GM23338 (cell line): ENCODE measurements around the gene GSS. TPM values are rescaled to one million over a fixed set of nuclear protein-coding genes. Genes with fewer than 3 reads are reported as not detected.

Source experiments
- ATAC-seq: fragments of 200-7000 bp; cut with Tn5 transposase; 3 replicates; pipeline ENCODE4 v1.9.1; 2020
- DNase-seq: peaks from one replicate; pipeline ENCODE4 v3.0.0-alpha.2; 2015; ENCODE audit warnings: low spot score
- H2AFZ ChIP-seq: fragments of 200-600 bp; sonication (generic); 2 replicates; pipeline ENCODE4 v1.8.0; 2016; ENCODE audit warnings: antibody characterized with exemption, mild to moderate bottlenecking, moderate library complexity
- H3F3A ChIP-seq: fragments of 200-600 bp; sonication (generic); replicated peaks from 2 replicates; pipeline ENCODE4 v1.8.0; 2017; ENCODE audit warnings: antibody characterized with exemption, mixed run types, low read depth
- H3K27ac ChIP-seq: fragments of 200-600 bp; sonication (generic); 2 replicates; pipeline ENCODE4 v1.6.1; 2016; ENCODE audit warnings: low read depth
- H3K27me3 ChIP-seq: fragments of 200-600 bp; sonication (generic); 2 replicates; pipeline ENCODE4 v1.8.0; 2016; ENCODE audit warnings: mild to moderate bottlenecking, mixed run types, moderate library complexity; ENCODE audit not compliant: insufficient read depth
- H3K36me3 ChIP-seq: fragments of 200-600 bp; sonication (generic); 2 replicates; pipeline ENCODE4 v1.8.0; 2016; ENCODE audit warnings: mild to moderate bottlenecking; ENCODE audit not compliant: insufficient read depth
- H3K4me1 ChIP-seq: fragments of 200-600 bp; sonication (generic); 2 replicates; pipeline ENCODE4 v1.8.0; 2016; ENCODE audit warnings: mild to moderate bottlenecking, moderate library complexity; ENCODE audit not compliant: insufficient read depth
- H3K4me2 ChIP-seq: fragments of 200-600 bp; sonication (generic); 2 replicates; pipeline ENCODE4 v1.7.1; 2017; ENCODE audit warnings: mixed run types
- H3K4me3 ChIP-seq: fragments of 200-600 bp; sonication (generic); 2 replicates; pipeline ENCODE4 v1.6.1; 2016; ENCODE audit warnings: mixed run types
- H3K79me2 ChIP-seq: fragments of 200-600 bp; sonication (generic); replicated peaks from 2 replicates; pipeline ENCODE4 v1.8.0; 2017; ENCODE audit warnings: mild to moderate bottlenecking; ENCODE audit not compliant: insufficient read depth
- H3K9me2 ChIP-seq: fragments of 200-600 bp; sonication (generic); 2 replicates; pipeline ENCODE4 v1.8.0; 2017; ENCODE audit not compliant: insufficient read depth
- H4K20me1 ChIP-seq: fragments of 200-600 bp; sonication (generic); replicated peaks from 2 replicates; pipeline ENCODE4 v1.8.0; 2017; ENCODE audit warnings: mild to moderate bottlenecking; ENCODE audit not compliant: insufficient read depth
- H3K27ac Mint-ChIP-seq: 2 replicates; pipeline ENCODE4 v1.8.0; 2020; ENCODE audit warnings: inconsistent platforms, mild to moderate bottlenecking, moderate library complexity, mixed read lengths
- H3K27me3 Mint-ChIP-seq: 3 replicates; pipeline ENCODE4 v1.8.0; 2022; ENCODE audit warnings: low read depth, mild to moderate bottlenecking, moderate library complexity, mixed read lengths, inconsistent platforms; ENCODE audit not compliant: insufficient read depth, poor library complexity
- H3K36me3 Mint-ChIP-seq: 3 replicates; pipeline ENCODE4 v1.8.0; 2021; ENCODE audit warnings: low read depth, mild to moderate bottlenecking, inconsistent platforms, moderate library complexity, mixed read lengths
- H3K4me1 Mint-ChIP-seq: 3 replicates; pipeline ENCODE4 v1.8.0; 2020; ENCODE audit warnings: mild to moderate bottlenecking, inconsistent platforms, mixed read lengths
- H3K4me3 Mint-ChIP-seq: 3 replicates; pipeline ENCODE4 v1.8.0; 2021; ENCODE audit warnings: moderate library complexity, mild to moderate bottlenecking, inconsistent platforms, mixed read lengths
- H3K9me3 Mint-ChIP-seq: 3 replicates; pipeline ENCODE4 v1.8.0; 2020; ENCODE audit warnings: moderate library complexity, mild to moderate bottlenecking, inconsistent platforms, mixed read lengths
- CREB1 ChIP-seq: fragments of 250-450 bp; sonication (Bioruptor Pico); IDR thresholded peaks from 2 replicates; pipeline ENCODE4 v1.5.0; 2020; ENCODE audit warnings: low read depth, mild to moderate bottlenecking, moderate library complexity
- EZH2 ChIP-seq: fragments of 200-600 bp; sonication (generic); IDR thresholded peaks from one replicate; pipeline ENCODE4 v1.8.0; 2017; ENCODE audit warnings: antibody characterized with exemption, mild to moderate bottlenecking, low read depth; ENCODE audit not compliant: unreplicated experiment
- EZH2phosphoT487 ChIP-seq: fragments of 200-600 bp; sonication (generic); IDR thresholded peaks from one replicate; pipeline ENCODE4 v1.8.1; 2018; ENCODE audit warnings: antibody characterized with exemption; ENCODE audit not compliant: unreplicated experiment
- JUNB ChIP-seq: IDR thresholded peaks from one replicate; pipeline ENCODE4 v1.6.1; 2016; ENCODE audit warnings: antibody characterized with exemption; ENCODE audit not compliant: unreplicated experiment
- NANOG ChIP-seq: IDR thresholded peaks from 2 replicates; pipeline ENCODE4 v1.6.1; 2016; ENCODE audit warnings: antibody characterized with exemption, borderline replicate concordance
- POLR2AphosphoS5 ChIP-seq: IDR thresholded peaks from 2 replicates; pipeline ENCODE4 v1.6.1; 2016; ENCODE audit warnings: antibody characterized with exemption, low read depth
- ZNF331 ChIP-seq: fragments of 250-450 bp; sonication (Bioruptor Pico); IDR thresholded peaks from 2 replicates; pipeline ENCODE4 v1.5.0; 2020; ENCODE audit warnings: low read depth, mild to moderate bottlenecking, moderate library complexity
- polyA plus RNA-seq: library from polyadenylated mRNA; unstranded; fragments of >200 nt; fragmentation: Nextera tagmentation; extraction: Ambion mirVana; gene quantifications from 2 replicates; pipeline ENCODE4 v1.2.1, GENCODE V29; 2016
- total RNA-seq: library from RNA; depleted of rRNA; stranded (reverse); fragments of >200 nt; shearing (Covaris generic); gene quantifications from 2 replicates; pipeline ENCODE4 v1.2.3, GENCODE V29; 2014
- TF ChIP-seq, protein P1 (sequence below), 2 experiments: fragments of 200-600 bp in 1 of 2; sonication (generic) in 1 of 2; conservative IDR thresholded peaks; 2 replicates each; pipeline versions ENCODE4 v1.5.1 to v1.6.1; 2016 to 2017; ENCODE audit warnings: antibody characterized with exemption in 2 of 2, low read depth in 2 of 2, mild to moderate bottlenecking in 2 of 2, moderate library complexity in 1 of 2
- TF ChIP-seq, protein P2 (sequence below): IDR thresholded peaks from 2 replicates; pipeline ENCODE4 v1.6.1; 2016; ENCODE audit warnings: antibody characterized with exemption
- TF ChIP-seq, protein P3 (sequence below): IDR thresholded peaks from one replicate; pipeline ENCODE4 v1.6.1; 2018; ENCODE audit warnings: antibody characterized with exemption; ENCODE audit not compliant: unreplicated experiment

Gene GSS
- total and polyA plus RNA-seq, 2 experiments from 2014 or later: 34.0 to 63.3 TPM

DNA sequence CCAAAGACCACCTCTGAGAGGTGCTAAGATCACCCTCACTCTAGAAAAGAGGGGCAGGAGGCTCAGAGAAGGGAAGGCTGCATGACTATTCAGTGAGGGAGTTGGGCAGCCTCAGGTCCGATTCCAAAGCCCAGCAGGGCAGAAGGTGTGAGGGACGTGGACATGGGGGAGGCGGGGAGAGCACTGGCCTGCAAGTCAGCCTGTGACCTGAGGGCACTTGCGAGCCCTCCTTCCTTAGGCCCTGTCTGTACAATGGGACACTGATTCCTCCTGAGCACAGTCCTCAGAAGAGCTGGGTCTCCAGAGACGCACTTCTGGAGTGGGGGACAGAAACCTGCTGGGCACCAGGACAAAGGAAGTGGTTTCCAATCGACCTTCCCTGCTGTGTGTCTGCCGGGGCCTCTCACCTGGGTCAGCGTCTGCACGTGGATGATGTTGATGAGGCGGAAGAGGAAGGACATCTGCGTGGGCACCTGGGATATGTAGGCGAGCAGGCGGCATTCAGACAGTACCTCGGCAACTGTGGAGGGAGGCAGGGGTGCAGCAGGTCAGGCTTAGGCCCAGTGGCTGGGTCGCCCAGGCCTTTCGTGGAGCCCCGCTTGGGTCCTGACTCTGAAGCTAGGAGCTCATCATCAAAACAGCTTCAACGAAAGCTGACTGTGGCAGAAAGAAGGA lies 48.6 kb upstream of the GSS start:
- H3K36me3 Mint-ChIP-seq: peaks cover 62% of the 10 kb centered on the region
- H3F3A ChIP-seq: no peaks in the 10 kb centered on the region
- H3K4me3 ChIP-seq: no peak overlapping the region
- no peaks in the 10 kb centered on the region for H3K9me2 ChIP-seq
- no peaks in the 10 kb centered on the region for H3K27me3 ChIP-seq
- no peak overlapping the region for H3K4me3 Mint-ChIP-seq
- no peak overlapping the region; the same call in 1 of the 2 replicates for H3K27ac Mint-ChIP-seq
- H3K4me1 Mint-ChIP-seq: peaks cover 2% of the 10 kb centered on the region; the same call in 2 of the 3 replicates
- H3K9me3 Mint-ChIP-seq: no peaks in the 10 kb centered on the region
- H3K4me2 ChIP-seq: no peak overlapping the region
- no peaks in the 10 kb centered on the region for H3K79me2 ChIP-seq
- peaks cover 15% of the 10 kb centered on the region for H3K36me3 ChIP-seq
- H3K27me3 Mint-ChIP-seq: peaks cover 15% of the 10 kb centered on the region
- H2AFZ ChIP-seq: no peak overlapping the region
- H4K20me1 ChIP-seq: peaks cover 2% of the 10 kb centered on the region; the same call in 1 of the 2 replicates
- no peaks in the 10 kb centered on the region for H3K4me1 ChIP-seq
- DNase-seq (no peak), ATAC-seq (no peak)
- no peak overlapping the region for H3K27ac ChIP-seq
- no peak for TF ChIP-seq EZH2
- no peak for TF ChIP-seq EZH2phosphoT487
- TF ChIP-seq CREB1: no peak
- TF ChIP-seq, protein P1, sequence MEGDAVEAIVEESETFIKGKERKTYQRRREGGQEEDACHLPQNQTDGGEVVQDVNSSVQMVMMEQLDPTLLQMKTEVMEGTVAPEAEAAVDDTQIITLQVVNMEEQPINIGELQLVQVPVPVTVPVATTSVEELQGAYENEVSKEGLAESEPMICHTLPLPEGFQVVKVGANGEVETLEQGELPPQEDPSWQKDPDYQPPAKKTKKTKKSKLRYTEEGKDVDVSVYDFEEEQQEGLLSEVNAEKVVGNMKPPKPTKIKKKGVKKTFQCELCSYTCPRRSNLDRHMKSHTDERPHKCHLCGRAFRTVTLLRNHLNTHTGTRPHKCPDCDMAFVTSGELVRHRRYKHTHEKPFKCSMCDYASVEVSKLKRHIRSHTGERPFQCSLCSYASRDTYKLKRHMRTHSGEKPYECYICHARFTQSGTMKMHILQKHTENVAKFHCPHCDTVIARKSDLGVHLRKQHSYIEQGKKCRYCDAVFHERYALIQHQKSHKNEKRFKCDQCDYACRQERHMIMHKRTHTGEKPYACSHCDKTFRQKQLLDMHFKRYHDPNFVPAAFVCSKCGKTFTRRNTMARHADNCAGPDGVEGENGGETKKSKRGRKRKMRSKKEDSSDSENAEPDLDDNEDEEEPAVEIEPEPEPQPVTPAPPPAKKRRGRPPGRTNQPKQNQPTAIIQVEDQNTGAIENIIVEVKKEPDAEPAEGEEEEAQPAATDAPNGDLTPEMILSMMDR (conservative IDR thresholded peaks at IDR 0.05; ENCODE audit: low read depth in 2 of 2): no peak
- TF ChIP-seq POLR2AphosphoS5: no peak

DNA sequence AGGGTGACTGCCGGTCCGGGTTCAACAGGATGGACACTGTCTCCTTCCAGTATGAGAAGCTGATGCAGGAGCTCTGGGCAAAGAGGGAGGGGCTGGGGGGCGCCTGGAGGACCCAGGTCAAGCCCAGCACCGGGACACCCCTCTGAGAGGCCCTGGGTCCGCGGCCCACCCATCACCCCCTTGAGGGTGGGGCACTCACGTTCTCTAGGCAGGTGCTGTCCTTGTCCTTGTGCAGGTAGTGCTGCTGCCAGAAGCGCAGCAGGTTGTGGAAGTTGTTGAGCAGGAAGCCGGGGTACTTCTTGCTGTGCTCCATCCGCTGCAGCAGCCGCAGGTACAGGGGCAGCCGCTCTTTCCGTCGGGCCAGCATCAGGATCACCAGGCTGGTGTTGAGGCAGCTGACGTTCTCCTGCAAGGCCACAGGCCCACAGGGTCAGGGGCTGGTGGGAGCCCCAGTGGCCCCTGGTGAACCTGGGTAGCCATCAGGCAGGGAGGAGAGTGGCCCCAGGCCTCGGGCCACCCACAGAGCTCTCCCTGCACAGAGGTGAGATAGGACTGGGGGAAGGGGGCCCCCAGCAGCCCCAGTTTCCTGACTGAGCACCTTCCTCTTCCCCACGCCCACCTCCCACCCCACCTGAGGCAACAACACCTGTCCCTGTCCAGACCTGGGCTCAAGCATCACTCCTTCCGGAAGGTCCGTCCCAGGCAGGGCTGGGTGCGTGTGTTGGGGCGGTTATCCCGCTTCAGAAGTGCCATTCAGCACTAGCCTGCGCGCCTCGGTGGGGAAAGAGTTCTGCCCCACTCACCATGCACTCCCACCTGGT lies 47.8 kb upstream of the GSS start:
- H2AFZ ChIP-seq: no peak overlapping the region
- H4K20me1 ChIP-seq: peaks cover 2% of the 10 kb centered on the region; the same call in 1 of the 2 replicates
- H3K9me3 Mint-ChIP-seq: no peaks in the 10 kb centered on the region
- H3K4me2 ChIP-seq: no peak overlapping the region
- H3K79me2 ChIP-seq: no peaks in the 10 kb centered on the region
- no peak overlapping the region for H3K27ac Mint-ChIP-seq
- no peaks in the 10 kb centered on the region for H3K9me2 ChIP-seq
- H3K36me3 Mint-ChIP-seq: peaks cover 59% of the 10 kb centered on the region
- peaks cover 5% of the 10 kb centered on the region; the same call in 2 of the 3 replicates for H3K4me1 Mint-ChIP-seq
- no peak overlapping the region for H3K4me3 Mint-ChIP-seq
- ATAC-seq (no peak), DNase-seq (no peak)
- no peak overlapping the region for H3K4me3 ChIP-seq
- peaks cover 15% of the 10 kb centered on the region for H3K36me3 ChIP-seq
- peaks cover 11% of the 10 kb centered on the region for H3K27me3 Mint-ChIP-seq
- H3K27me3 ChIP-seq: no peaks in the 10 kb centered on the region
- no peaks in the 10 kb centered on the region for H3K4me1 ChIP-seq
- H3F3A ChIP-seq: 0 out of 2 replicates have a peak, but pooled peaks cover 5% of the 10 kb centered on the region
- no peak overlapping the region for H3K27ac ChIP-seq
- TF ChIP-seq, protein P2, sequence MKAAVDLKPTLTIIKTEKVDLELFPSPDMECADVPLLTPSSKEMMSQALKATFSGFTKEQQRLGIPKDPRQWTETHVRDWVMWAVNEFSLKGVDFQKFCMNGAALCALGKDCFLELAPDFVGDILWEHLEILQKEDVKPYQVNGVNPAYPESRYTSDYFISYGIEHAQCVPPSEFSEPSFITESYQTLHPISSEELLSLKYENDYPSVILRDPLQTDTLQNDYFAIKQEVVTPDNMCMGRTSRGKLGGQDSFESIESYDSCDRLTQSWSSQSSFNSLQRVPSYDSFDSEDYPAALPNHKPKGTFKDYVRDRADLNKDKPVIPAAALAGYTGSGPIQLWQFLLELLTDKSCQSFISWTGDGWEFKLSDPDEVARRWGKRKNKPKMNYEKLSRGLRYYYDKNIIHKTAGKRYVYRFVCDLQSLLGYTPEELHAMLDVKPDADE: no peak
- TF ChIP-seq ZNF331 (CRISPR knock-in tag): no peak
- no peak for TF ChIP-seq JUNB
- no peak for TF ChIP-seq POLR2AphosphoS5
- TF ChIP-seq, protein P3, sequence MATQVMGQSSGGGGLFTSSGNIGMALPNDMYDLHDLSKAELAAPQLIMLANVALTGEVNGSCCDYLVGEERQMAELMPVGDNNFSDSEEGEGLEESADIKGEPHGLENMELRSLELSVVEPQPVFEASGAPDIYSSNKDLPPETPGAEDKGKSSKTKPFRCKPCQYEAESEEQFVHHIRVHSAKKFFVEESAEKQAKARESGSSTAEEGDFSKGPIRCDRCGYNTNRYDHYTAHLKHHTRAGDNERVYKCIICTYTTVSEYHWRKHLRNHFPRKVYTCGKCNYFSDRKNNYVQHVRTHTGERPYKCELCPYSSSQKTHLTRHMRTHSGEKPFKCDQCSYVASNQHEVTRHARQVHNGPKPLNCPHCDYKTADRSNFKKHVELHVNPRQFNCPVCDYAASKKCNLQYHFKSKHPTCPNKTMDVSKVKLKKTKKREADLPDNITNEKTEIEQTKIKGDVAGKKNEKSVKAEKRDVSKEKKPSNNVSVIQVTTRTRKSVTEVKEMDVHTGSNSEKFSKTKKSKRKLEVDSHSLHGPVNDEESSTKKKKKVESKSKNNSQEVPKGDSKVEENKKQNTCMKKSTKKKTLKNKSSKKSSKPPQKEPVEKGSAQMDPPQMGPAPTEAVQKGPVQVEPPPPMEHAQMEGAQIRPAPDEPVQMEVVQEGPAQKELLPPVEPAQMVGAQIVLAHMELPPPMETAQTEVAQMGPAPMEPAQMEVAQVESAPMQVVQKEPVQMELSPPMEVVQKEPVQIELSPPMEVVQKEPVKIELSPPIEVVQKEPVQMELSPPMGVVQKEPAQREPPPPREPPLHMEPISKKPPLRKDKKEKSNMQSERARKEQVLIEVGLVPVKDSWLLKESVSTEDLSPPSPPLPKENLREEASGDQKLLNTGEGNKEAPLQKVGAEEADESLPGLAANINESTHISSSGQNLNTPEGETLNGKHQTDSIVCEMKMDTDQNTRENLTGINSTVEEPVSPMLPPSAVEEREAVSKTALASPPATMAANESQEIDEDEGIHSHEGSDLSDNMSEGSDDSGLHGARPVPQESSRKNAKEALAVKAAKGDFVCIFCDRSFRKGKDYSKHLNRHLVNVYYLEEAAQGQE: no peak
- no peak for TF ChIP-seq NANOG
